PC-9 (cell line): ENCODE measurements around the gene CEP131. TPM values are rescaled to one million over a fixed set of nuclear protein-coding genes. Genes with fewer than 3 reads are reported as not detected.

Experiments used
- BruUV-seq: library from RNA; stranded (reverse); fragments of 400-500 nt; replicated peaks from 2 replicates; lab custom pipeline; 2021; lab: Mats Ljungman, UMichigan
- CTCF ChIA-PET: fragments of 300-600 bp; sonication (Branson Sonifier 250); formaldehyde crosslinking; loops from one replicate; lab custom pipeline; 2022; ENCODE audit warnings: antibody characterized with exemption; lab: Charles Lee
- POLR2A ChIA-PET: fragments of 300-600 bp; sonication (Branson Sonifier 250); formaldehyde crosslinking; loops from one replicate; lab custom pipeline; 2022; ENCODE audit warnings: antibody characterized with exemption; ENCODE audit not compliant: unreplicated experiment; lab: Charles Lee
- DNase-seq, 2 experiments: peaks; one replicate each; pipeline versions ENCODE4 v3.0.0 to v3.0.0-alpha.2; 2015 to 2022; ENCODE audit warnings: mixed read lengths in 1 of 2
- H2AFZ ChIP-seq: fragments of 200-600 bp; sonication (generic); 2 replicates; pipeline ENCODE4 v1.8.1; 2017; ENCODE audit warnings: antibody characterized with exemption
- H3F3A ChIP-seq: fragments of 200-600 bp; sonication (generic); 2 replicates; pipeline ENCODE4 v1.8.1; 2017; ENCODE audit warnings: antibody characterized with exemption, mild to moderate bottlenecking, low read depth; ENCODE audit not compliant: insufficient read depth
- H3K27ac ChIP-seq: fragments of 200-600 bp; sonication (generic); 2 replicates; pipeline ENCODE4 v1.6.1; 2016; ENCODE audit warnings: mixed run types
- H3K27me3 ChIP-seq: fragments of 200-600 bp; sonication (generic); 2 replicates; pipeline ENCODE4 v1.6.1; 2016; ENCODE audit warnings: low read depth, mixed run types; ENCODE audit not compliant: insufficient read depth
- H3K36me3 ChIP-seq: fragments of 200-600 bp; sonication (generic); 2 replicates; pipeline ENCODE4 v1.6.1; 2016; ENCODE audit warnings: low read depth, mixed run types
- H3K4me1 ChIP-seq: fragments of 200-600 bp; sonication (generic); replicated peaks from 2 replicates; pipeline ENCODE4 v1.6.1; 2016; ENCODE audit warnings: mixed run types; ENCODE audit not compliant: insufficient read depth
- H3K4me2 ChIP-seq: fragments of 200-600 bp; sonication (generic); 2 replicates; pipeline ENCODE4 v1.6.1; 2017; ENCODE audit warnings: mixed run types
- H3K4me3 ChIP-seq: fragments of 200-600 bp; sonication (generic); 2 replicates; pipeline ENCODE4 v1.6.1; 2016; ENCODE audit warnings: mixed run types
- H3K79me2 ChIP-seq: fragments of 200-600 bp; sonication (generic); 2 replicates; pipeline ENCODE4 v1.6.1; 2017; ENCODE audit warnings: low read depth, mixed run types
- H3K9me2 ChIP-seq: fragments of 200-600 bp; sonication (generic); 2 replicates; pipeline ENCODE4 v1.8.1; 2017; ENCODE audit warnings: mild to moderate bottlenecking; ENCODE audit not compliant: insufficient read depth
- H3K9me3 ChIP-seq: fragments of 200-600 bp; sonication (generic); 2 replicates; pipeline ENCODE4 v1.8.1; 2016; ENCODE audit warnings: low read depth; ENCODE audit not compliant: insufficient read depth
- H4K20me1 ChIP-seq: fragments of 200-600 bp; sonication (generic); 2 replicates; pipeline ENCODE4 v1.8.1; 2017; ENCODE audit not compliant: insufficient read depth
- EZH2 ChIP-seq: fragments of 200-600 bp; sonication (generic); IDR thresholded peaks from 2 replicates; pipeline ENCODE4 v1.8.0; 2017; ENCODE audit warnings: antibody characterized with exemption, low read depth
- intact Hi-C: fragments of 100-400 bp; cut with micrococcal nuclease; formaldehyde crosslinking; loops from one replicate; pipeline ENCODE4 v1.10.0; 2022; ENCODE audit not compliant: unreplicated experiment
- total RNA-seq: library from RNA; stranded (reverse); gene quantifications from 2 replicates; pipeline ENCODE4 v1.2.3, GENCODE V29; 2021
- TF ChIP-seq, protein P1 (sequence below): fragments of 200-600 bp; sonication (generic); conservative IDR thresholded peaks from 2 replicates; pipeline ENCODE4 v1.6.1; 2017; ENCODE audit warnings: mixed run types, antibody characterized with exemption, mild to moderate bottlenecking, moderate library complexity

The CEP131 gene
- total RNA-seq, 1 experiment from 2014 or later, result 24.4 TPM

GRCh38 chr17:81183316-81183715 lies 39.4 kb downstream of the CEP131 start:
- no peak overlapping the region for H3K27ac ChIP-seq
- peaks cover 4% of the 10 kb centered on the region; the same call in 1 of the 2 replicates for H3K27me3 ChIP-seq
- intact Hi-C loops, result no loop called here
- TF ChIP-seq, protein P1, sequence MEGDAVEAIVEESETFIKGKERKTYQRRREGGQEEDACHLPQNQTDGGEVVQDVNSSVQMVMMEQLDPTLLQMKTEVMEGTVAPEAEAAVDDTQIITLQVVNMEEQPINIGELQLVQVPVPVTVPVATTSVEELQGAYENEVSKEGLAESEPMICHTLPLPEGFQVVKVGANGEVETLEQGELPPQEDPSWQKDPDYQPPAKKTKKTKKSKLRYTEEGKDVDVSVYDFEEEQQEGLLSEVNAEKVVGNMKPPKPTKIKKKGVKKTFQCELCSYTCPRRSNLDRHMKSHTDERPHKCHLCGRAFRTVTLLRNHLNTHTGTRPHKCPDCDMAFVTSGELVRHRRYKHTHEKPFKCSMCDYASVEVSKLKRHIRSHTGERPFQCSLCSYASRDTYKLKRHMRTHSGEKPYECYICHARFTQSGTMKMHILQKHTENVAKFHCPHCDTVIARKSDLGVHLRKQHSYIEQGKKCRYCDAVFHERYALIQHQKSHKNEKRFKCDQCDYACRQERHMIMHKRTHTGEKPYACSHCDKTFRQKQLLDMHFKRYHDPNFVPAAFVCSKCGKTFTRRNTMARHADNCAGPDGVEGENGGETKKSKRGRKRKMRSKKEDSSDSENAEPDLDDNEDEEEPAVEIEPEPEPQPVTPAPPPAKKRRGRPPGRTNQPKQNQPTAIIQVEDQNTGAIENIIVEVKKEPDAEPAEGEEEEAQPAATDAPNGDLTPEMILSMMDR, result no peak
- TF ChIP-seq EZH2, result no peak
- H3K9me2 ChIP-seq, result no peaks in the 10 kb centered on the region
- H3K4me2 ChIP-seq, result no peak overlapping the region
- no peaks in the 10 kb centered on the region for H3K9me3 ChIP-seq
- DNase-seq, result no peak
- H3K36me3 ChIP-seq, result no peaks in the 10 kb centered on the region
- H3K4me1 ChIP-seq, result no peaks in the 10 kb centered on the region
- POLR2A ChIA-PET, result no interaction called here
- H4K20me1 ChIP-seq, result no peaks in the 10 kb centered on the region
- H3F3A ChIP-seq, result no peaks in the 10 kb centered on the region
- H2AFZ ChIP-seq, result no peak overlapping the region
- no peaks in the 10 kb centered on the region for H3K79me2 ChIP-seq
- CTCF ChIA-PET, result no interaction called here
- H3K4me3 ChIP-seq, result no peak overlapping the region
- no TSS peak for BruUV-seq

GRCh38 chr17:81182596-81182995 lies 40.2 kb downstream of the CEP131 start:
- Histone ChIP-seq H3K4me2 (no peak overlapping the region), H3K27ac (no peak overlapping the region), H3K79me2 (no peaks in the 10 kb centered on the region), H3F3A (no peaks in the 10 kb centered on the region), H4K20me1 (no peaks in the 10 kb centered on the region), H3K9me3 (no peaks in the 10 kb centered on the region), H3K9me2 (no peaks in the 10 kb centered on the region), H3K4me1 (no peaks in the 10 kb centered on the region), H2AFZ (no peak overlapping the region), H3K27me3 (peaks cover 4% of the 10 kb centered on the region; the same call in 1 of the 2 replicates), H3K36me3 (no peaks in the 10 kb centered on the region), H3K4me3 (no peak overlapping the region)
- TF ChIP-seq EZH2, result no peak
- TF ChIP-seq, protein P1, result no peak
- BruUV-seq, result no TSS peak
- intact Hi-C loops, result no loop called here
- CTCF ChIA-PET, result no interaction called here
- no peak for DNase-seq
- POLR2A ChIA-PET, result interaction anchor here (0.6 kb wide), 1 partner anchor 29 kb away, joined by 4 read pairs; no protein-coding TSS in a partner anchor

- Histone ChIP-seq H3K9me3 (no peaks in the 10 kb centered on the region), H3K4me3 (no peak overlapping the region), H3K36me3 (no peaks in the 10 kb centered on the region), H3K4me2 (no peak overlapping the region), H3F3A (no peaks in the 10 kb centered on the region), H3K9me2 (no peaks in the 10 kb centered on the region), H3K4me1 (no peaks in the 10 kb centered on the region), H3K27me3 (peaks cover 4% of the 10 kb centered on the region; the same call in 1 of the 2 replicates), H3K79me2 (no peaks in the 10 kb centered on the region), H3K27ac (no peak overlapping the region), H2AFZ (no peak overlapping the region), H4K20me1 (no peaks in the 10 kb centered on the region)
- TF ChIP-seq EZH2, result no peak
- TF ChIP-seq, protein P1, result no peak
- intact Hi-C loops, result no loop called here
- no TSS peak for BruUV-seq
- DNase-seq, result no peak
- CTCF ChIA-PET, result no interaction called here
- POLR2A ChIA-PET, result interaction anchor here (0.5 kb wide), 1 partner anchor 41 kb away, joined by 5 read pairs; no protein-coding TSS in a partner anchor
Measured at GRCh38 chr17:81181811-81182185, 41.0 kb downstream of the CEP131 start.
